Upper lobe of left lung (tissue), 4 donors: ENCODE measurements around the gene SLAIN1.

Experiments
- POLR2A ChIP-seq, 4 donors: fragments of 450-650 bp; IDR thresholded peaks; one replicate each; pipeline ENCODE4 v1.5.1; 2016 to 2017; ENCODE audit warnings: antibody characterized with exemption in 4 of 4, mild to moderate bottlenecking in 2 of 4
- TF ChIP-seq, protein P1 (sequence below), 6 experiments: fragments of 450-650 bp in 4 of 6; fragments of 200-600 bp in 2 of 6; sonication (generic) in 2 of 6; IDR thresholded peaks; one replicate each; pipeline ENCODE4 v1.5.1; 2016 to 2019; ENCODE audit warnings: antibody characterized with exemption in 6 of 6

DNA sequence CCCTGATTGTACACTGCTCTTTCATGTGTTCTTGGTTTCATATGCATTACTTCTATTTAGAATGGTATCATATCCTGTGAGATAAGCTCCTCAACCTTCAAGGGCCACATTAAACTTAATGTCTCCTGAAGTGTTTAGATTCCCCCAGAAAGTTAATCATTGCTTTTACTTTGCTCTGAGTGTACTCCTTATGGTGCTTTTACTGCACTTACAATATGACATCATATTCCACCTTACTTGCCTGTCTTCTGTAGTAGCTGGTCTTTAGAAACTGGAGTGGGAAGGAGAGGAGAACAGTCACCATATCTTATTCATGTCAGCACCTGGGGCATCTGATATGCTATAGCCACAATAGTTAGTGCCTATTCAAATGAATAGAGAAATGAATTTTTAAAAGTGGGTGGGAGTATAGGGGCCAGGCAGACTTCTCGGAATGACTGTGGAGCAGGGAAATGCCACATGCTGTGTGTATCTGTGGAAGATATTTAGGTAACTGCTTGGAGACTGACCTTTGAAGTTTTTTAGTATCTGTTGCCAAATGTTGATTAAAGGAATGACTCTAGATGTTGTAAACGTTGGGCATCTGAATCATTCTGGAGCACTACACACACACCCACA is 40.2 kb downstream of the SLAIN1 start:
- TF ChIP-seq, protein P1, sequence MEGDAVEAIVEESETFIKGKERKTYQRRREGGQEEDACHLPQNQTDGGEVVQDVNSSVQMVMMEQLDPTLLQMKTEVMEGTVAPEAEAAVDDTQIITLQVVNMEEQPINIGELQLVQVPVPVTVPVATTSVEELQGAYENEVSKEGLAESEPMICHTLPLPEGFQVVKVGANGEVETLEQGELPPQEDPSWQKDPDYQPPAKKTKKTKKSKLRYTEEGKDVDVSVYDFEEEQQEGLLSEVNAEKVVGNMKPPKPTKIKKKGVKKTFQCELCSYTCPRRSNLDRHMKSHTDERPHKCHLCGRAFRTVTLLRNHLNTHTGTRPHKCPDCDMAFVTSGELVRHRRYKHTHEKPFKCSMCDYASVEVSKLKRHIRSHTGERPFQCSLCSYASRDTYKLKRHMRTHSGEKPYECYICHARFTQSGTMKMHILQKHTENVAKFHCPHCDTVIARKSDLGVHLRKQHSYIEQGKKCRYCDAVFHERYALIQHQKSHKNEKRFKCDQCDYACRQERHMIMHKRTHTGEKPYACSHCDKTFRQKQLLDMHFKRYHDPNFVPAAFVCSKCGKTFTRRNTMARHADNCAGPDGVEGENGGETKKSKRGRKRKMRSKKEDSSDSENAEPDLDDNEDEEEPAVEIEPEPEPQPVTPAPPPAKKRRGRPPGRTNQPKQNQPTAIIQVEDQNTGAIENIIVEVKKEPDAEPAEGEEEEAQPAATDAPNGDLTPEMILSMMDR (IDR thresholded peaks at IDR 0.05): no peak
- TF ChIP-seq POLR2A (IDR thresholded peaks at IDR 0.05): no peak
